Chondrocyte (in vitro differentiated cells): ENCODE data around the gene ADCY5. TPM values are rescaled to one million over a fixed set of nuclear protein-coding genes. Genes with fewer than 3 reads are reported as not detected.

ENCODE experiments used
- DNase-seq: peaks from one replicate; pipeline ENCODE4 v3.0.0; 2021; ENCODE audit warnings: mixed read lengths, low spot score
- H3K27ac Mint-ChIP-seq: one replicate; pipeline ENCODE4 v1.8.0; 2021; ENCODE audit warnings: mild to moderate bottlenecking, moderate library complexity, mixed read lengths; ENCODE audit not compliant: unreplicated experiment
- H3K27me3 Mint-ChIP-seq: 2 replicates; pipeline ENCODE4 v1.8.0; 2021; ENCODE audit warnings: low read depth, mixed read lengths
- H3K36me3 Mint-ChIP-seq: 2 replicates; pipeline ENCODE4 v1.8.0; 2021; ENCODE audit warnings: low read depth, mixed read lengths
- H3K4me1 Mint-ChIP-seq: 2 replicates; pipeline ENCODE4 v1.8.0; 2021; ENCODE audit warnings: low read depth, mild to moderate bottlenecking, mixed read lengths
- H3K4me3 Mint-ChIP-seq: one replicate; pipeline ENCODE4 v1.8.0; 2021; ENCODE audit warnings: mild to moderate bottlenecking, moderate library complexity, mixed read lengths; ENCODE audit not compliant: unreplicated experiment
- H3K9me3 Mint-ChIP-seq: 2 replicates; pipeline ENCODE4 v1.8.0; 2021; ENCODE audit warnings: low read depth, mixed read lengths
- total RNA-seq: library from RNA; stranded (reverse); gene quantifications from 3 replicates; pipeline ENCODE4 v1.2.1, GENCODE V29; 2021
- TF ChIP-seq, protein P1 (sequence below): fragments of 200-600 bp; sonication (generic); IDR thresholded peaks from 2 replicates; pipeline ENCODE4 v1.5.0; 2021; ENCODE audit warnings: antibody characterized with exemption, mild to moderate bottlenecking, moderate library complexity

ADCY5 gene
- total RNA-seq, 1 donor from 2014 or later: 8.0 TPM

DNA sequence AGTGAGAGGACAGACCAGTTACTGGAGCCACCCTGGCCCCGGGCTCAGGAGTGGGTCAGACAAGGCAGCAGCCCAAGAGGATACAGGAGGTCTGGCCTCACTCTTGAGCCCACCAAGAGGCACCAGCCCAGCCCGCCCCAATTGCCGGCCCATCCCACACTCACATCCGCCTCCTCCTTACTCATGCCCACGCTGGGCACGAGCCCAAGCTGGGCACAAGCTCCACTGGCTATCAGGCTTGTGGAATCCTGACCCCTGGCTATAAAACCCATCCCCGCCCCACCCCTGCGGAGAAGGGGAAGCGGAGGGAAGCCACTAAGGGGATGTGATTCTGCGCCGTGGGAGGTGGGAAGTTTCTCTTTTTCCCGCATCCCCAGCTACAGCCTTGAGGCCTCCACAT, 25.9 kb downstream of the ADCY5 start:
- peaks cover 21% of the 10 kb centered on the region for H3K27me3 Mint-ChIP-seq
- H3K9me3 Mint-ChIP-seq: no peaks in the 10 kb centered on the region
- peaks cover 18% of the 10 kb centered on the region for H3K4me1 Mint-ChIP-seq
- H3K27ac Mint-ChIP-seq: no peak overlapping the region
- DNase-seq: no peak
- no peak overlapping the region for H3K4me3 Mint-ChIP-seq
- H3K36me3 Mint-ChIP-seq: peaks cover 3% of the 10 kb centered on the region
- TF ChIP-seq, protein P1, sequence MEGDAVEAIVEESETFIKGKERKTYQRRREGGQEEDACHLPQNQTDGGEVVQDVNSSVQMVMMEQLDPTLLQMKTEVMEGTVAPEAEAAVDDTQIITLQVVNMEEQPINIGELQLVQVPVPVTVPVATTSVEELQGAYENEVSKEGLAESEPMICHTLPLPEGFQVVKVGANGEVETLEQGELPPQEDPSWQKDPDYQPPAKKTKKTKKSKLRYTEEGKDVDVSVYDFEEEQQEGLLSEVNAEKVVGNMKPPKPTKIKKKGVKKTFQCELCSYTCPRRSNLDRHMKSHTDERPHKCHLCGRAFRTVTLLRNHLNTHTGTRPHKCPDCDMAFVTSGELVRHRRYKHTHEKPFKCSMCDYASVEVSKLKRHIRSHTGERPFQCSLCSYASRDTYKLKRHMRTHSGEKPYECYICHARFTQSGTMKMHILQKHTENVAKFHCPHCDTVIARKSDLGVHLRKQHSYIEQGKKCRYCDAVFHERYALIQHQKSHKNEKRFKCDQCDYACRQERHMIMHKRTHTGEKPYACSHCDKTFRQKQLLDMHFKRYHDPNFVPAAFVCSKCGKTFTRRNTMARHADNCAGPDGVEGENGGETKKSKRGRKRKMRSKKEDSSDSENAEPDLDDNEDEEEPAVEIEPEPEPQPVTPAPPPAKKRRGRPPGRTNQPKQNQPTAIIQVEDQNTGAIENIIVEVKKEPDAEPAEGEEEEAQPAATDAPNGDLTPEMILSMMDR: no peak

DNA sequence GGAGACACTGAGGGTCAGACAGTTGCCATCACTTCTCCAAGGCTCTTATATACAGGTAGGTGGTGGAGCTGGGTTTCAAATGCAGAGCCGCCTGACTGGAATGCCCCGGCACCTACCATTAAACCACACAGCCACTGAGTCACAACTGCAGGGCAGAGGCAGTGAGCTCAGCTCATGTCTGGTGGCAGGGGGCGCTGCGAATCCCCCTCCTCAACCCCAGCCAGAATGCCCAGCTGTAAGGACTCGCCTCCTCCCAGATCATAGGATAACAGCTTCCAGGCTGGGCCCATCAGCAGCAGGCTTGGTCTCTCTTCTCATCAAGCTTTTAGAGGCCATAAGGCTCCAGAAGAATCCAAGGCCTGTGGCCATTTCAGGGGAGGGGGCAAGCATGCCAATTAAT, 26.4 kb downstream of the ADCY5 start:
- no peak overlapping the region for H3K4me3 Mint-ChIP-seq
- H3K27ac Mint-ChIP-seq: no peak overlapping the region
- TF ChIP-seq, protein P1: no peak
- no peaks in the 10 kb centered on the region for H3K9me3 Mint-ChIP-seq
- no peak for DNase-seq
- peaks cover 16% of the 10 kb centered on the region for H3K27me3 Mint-ChIP-seq
- H3K36me3 Mint-ChIP-seq: peaks cover 3% of the 10 kb centered on the region
- peaks cover 18% of the 10 kb centered on the region for H3K4me1 Mint-ChIP-seq

DNA sequence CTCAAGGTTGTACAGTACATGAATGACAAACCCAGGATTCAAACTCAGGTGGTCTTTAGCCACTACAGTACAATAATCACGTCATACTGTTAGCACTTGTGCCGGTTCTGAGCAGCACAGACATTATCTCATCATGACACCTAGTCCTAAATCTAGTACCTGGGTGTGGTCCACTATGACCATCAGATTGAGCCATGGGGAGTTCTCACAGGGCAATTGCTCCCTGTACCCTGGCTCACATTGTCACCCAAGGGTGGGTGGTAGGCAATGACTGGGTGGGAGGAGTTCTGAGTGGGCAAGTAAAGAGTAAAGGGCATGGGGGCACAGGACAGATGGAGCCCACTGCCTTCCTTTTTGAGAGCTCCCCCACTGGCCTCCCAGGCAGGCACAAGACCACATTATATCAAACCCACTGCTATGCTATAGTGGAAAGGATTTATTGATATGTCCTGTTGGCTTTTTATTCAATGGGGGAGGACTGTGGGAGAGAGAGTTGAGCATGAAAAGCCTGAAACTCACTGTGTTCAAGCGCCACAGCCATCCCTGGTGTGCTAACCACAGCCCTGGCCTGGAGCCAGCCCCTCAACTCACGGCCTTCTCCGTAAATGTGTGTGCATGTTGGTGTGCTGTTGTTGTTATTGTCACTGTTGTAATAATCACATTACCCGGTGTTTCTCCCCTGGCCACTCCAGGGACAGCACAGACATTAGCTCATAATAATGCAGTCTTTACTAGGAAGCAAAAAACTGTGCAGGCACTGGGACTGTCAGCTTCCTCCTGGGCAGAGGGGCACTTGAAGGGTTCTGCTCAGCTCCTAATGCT, 27.3 kb downstream of the ADCY5 start:
- Mint-ChIP-seq H3K27ac (no peak overlapping the region), H3K4me1 (peaks cover 18% of the 10 kb centered on the region), H3K27me3 (peaks cover 12% of the 10 kb centered on the region), H3K4me3 (no peak overlapping the region), H3K36me3 (peaks cover 3% of the 10 kb centered on the region), H3K9me3 (no peaks in the 10 kb centered on the region)
- TF ChIP-seq, protein P1: no peak
- DNase-seq: no peak

DNA sequence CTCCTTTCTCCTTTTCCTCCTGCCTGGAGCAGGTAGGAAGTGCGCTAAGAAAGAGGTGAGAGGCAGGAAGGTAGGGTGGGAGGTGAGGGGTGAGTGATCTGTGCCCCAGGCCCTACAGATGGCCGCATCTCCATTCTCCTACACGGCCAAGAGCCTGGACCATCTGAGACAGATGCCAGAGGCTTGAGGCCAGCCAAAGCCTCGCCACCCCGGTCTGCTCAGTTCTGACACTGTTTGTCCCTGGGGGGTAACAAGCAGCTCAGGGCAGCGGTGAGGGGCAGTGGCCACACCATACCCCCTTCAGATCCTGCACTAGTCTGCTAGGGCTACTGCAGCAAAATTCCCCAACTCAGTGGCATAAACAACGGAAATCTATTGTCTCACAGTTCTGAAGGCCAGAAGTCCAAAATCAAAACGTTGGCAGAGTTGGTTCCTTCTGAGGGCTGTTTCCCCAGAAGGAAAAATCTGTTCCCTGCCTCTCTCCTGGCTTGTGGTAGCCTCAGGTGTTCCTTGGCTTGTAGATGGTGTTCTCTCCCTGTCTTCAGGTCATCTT, 28.4 kb downstream of the ADCY5 start:
- H3K27ac Mint-ChIP-seq: no peak overlapping the region
- H3K9me3 Mint-ChIP-seq: no peaks in the 10 kb centered on the region
- TF ChIP-seq, protein P1: no peak
- peaks cover 18% of the 10 kb centered on the region for H3K4me1 Mint-ChIP-seq
- H3K4me3 Mint-ChIP-seq: no peak overlapping the region
- DNase-seq: no peak
- H3K27me3 Mint-ChIP-seq: peaks cover 10% of the 10 kb centered on the region
- H3K36me3 Mint-ChIP-seq: peaks cover 1% of the 10 kb centered on the region

DNA sequence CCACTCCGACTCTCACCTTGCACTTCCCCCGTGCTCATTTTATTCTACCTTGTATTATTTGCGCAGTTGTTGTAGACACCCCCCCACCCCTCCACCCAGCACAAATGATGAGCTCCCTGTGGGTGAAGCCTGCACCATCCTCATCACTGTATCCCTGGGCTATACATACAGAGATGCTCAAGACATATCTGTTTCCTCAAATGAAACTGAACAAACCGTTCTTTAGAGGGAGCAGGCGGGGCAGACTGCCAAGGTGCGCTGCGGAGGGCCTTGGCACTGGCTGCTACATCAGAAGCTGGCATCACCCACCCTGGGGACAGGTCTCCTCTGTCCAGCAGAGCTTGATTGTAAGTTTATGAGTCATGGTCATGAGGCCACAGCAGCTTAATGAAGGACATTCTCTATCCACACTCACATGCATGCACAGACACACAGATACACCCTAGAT, 29.0 kb downstream of the ADCY5 start:
- H3K4me3 Mint-ChIP-seq: no peak overlapping the region
- H3K36me3 Mint-ChIP-seq: peaks cover 1% of the 10 kb centered on the region
- DNase-seq: no peak
- peaks cover 18% of the 10 kb centered on the region for H3K4me1 Mint-ChIP-seq
- no peaks in the 10 kb centered on the region for H3K9me3 Mint-ChIP-seq
- TF ChIP-seq, protein P1: no peak
- H3K27ac Mint-ChIP-seq: peak overlapping the region; percentile 7
- H3K27me3 Mint-ChIP-seq: peaks cover 10% of the 10 kb centered on the region
